ENCODE measurements around the gene EGFR.

Gene EGFR

DNA sequence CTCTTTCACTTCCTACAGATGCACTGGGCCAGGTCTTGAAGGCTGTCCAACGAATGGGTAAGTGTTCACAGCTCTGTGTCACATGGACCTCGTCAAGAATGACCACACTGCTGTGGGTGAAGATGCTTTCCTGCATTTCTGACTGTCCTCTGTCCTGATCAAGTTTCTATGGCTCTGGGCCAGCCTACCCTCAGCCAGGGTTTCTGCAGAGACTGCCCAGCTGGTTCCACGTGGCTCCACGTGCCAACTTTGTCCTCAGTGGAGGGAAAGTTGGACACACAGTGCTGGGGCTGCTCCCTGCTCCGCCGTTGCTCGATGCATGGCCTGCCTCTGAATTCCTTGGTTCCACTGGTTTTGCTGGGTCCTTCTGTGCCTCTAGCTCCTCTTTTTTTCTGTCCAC lies 152.3 kb downstream of the EGFR start (continued):
- TF ChIP-seq RARB (CRISPR knock-in tag; IDR thresholded peaks at IDR 0.05) (no peak), ZFP3 (CRISPR knock-in tag; IDR thresholded peaks at IDR 0.05) (no peak), OSR1 (CRISPR knock-in tag; IDR thresholded peaks at IDR 0.05) (no peak), ZNF70 (CRISPR knock-in tag; IDR thresholded peaks at IDR 0.05) (no peak)
- TF ChIP-seq, protein P1, sequence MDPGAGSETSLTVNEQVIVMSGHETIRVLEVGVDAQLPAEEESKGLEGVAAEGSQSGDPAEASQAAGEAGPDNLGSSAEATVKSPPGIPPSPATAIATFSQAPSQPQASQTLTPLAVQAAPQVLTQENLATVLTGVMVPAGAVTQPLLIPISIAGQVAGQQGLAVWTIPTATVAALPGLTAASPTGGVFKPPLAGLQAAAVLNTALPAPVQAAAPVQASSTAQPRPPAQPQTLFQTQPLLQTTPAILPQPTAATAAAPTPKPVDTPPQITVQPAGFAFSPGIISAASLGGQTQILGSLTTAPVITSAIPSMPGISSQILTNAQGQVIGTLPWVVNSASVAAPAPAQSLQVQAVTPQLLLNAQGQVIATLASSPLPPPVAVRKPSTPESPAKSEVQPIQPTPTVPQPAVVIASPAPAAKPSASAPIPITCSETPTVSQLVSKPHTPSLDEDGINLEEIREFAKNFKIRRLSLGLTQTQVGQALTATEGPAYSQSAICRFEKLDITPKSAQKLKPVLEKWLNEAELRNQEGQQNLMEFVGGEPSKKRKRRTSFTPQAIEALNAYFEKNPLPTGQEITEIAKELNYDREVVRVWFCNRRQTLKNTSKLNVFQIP (CRISPR knock-in tag; IDR thresholded peaks at IDR 0.05; ENCODE audit: borderline replicate concordance, low read depth): no peak

GRCh38 chr7:55172161-55172560 lies 153.3 kb downstream of the EGFR start:
- no peak for TF ChIP-seq ZNF565 (CRISPR knock-in tag; conservative IDR thresholded peaks at IDR 0.05; ENCODE audit: low read depth)
- TF ChIP-seq, protein P2, sequence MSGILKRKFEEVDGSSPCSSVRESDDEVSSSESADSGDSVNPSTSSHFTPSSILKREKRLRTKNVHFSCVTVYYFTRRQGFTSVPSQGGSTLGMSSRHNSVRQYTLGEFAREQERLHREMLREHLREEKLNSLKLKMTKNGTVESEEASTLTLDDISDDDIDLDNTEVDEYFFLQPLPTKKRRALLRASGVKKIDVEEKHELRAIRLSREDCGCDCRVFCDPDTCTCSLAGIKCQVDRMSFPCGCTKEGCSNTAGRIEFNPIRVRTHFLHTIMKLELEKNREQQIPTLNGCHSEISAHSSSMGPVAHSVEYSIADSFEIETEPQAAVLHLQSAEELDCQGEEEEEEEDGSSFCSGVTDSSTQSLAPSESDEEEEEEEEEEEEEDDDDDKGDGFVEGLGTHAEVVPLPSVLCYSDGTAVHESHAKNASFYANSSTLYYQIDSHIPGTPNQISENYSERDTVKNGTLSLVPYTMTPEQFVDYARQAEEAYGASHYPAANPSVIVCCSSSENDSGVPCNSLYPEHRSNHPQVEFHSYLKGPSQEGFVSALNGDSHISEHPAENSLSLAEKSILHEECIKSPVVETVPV (CRISPR knock-in tag; IDR thresholded peaks at IDR 0.05): no peak
- TF ChIP-seq, protein P1 (CRISPR knock-in tag; IDR thresholded peaks at IDR 0.05; ENCODE audit: borderline replicate concordance, low read depth): no peak
- TF ChIP-seq ISL1 (CRISPR knock-in tag; IDR thresholded peaks at IDR 0.05): no peak
- TF ChIP-seq ZNF70 (CRISPR knock-in tag; IDR thresholded peaks at IDR 0.05): no peak
- ATAC-seq: no peak

- no peak for ATAC-seq
- no peak for TF ChIP-seq ARNTL (CRISPR knock-in tag; IDR thresholded peaks at IDR 0.05; ENCODE audit: borderline replicate concordance, low read depth)
- TF ChIP-seq ESRRG (CRISPR knock-in tag; IDR thresholded peaks at IDR 0.05): no peak
- TF ChIP-seq, protein P1 (CRISPR knock-in tag; IDR thresholded peaks at IDR 0.05; ENCODE audit: borderline replicate concordance, low read depth): no peak
- TF ChIP-seq ZNF565 (CRISPR knock-in tag; conservative IDR thresholded peaks at IDR 0.05; ENCODE audit: low read depth): no peak
- TF ChIP-seq TCF4 (CRISPR knock-in tag; IDR thresholded peaks at IDR 0.05; ENCODE audit: borderline replicate concordance): no peak
- no peak for TF ChIP-seq BACH2 (CRISPR knock-in tag; IDR thresholded peaks at IDR 0.05; ENCODE audit: borderline replicate concordance)
- no peak for TF ChIP-seq GLIS3 (CRISPR knock-in tag; IDR thresholded peaks at IDR 0.05)
- TF ChIP-seq, protein P3, sequence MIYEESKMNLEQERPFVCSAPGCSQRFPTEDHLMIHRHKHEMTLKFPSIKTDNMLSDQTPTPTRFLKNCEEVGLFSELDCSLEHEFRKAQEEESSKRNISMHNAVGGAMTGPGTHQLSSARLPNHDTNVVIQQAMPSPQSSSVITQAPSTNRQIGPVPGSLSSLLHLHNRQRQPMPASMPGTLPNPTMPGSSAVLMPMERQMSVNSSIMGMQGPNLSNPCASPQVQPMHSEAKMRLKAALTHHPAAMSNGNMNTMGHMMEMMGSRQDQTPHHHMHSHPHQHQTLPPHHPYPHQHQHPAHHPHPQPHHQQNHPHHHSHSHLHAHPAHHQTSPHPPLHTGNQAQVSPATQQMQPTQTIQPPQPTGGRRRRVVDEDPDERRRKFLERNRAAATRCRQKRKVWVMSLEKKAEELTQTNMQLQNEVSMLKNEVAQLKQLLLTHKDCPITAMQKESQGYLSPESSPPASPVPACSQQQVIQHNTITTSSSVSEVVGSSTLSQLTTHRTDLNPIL (CRISPR knock-in tag; IDR thresholded peaks at IDR 0.05; ENCODE audit: low read depth): no peak
- TF ChIP-seq CSDC2 (CRISPR knock-in tag; IDR thresholded peaks at IDR 0.05): no peak
- no peak for TF ChIP-seq OSR1 (CRISPR knock-in tag; IDR thresholded peaks at IDR 0.05)
- TF ChIP-seq ZNF70 (CRISPR knock-in tag; IDR thresholded peaks at IDR 0.05): no peak
- TF ChIP-seq ZFP3 (CRISPR knock-in tag; IDR thresholded peaks at IDR 0.05): no peak
- TF ChIP-seq, protein P2 (CRISPR knock-in tag; IDR thresholded peaks at IDR 0.05): no peak
- TF ChIP-seq ZFP30 (CRISPR knock-in tag; IDR thresholded peaks at IDR 0.05): no peak
- TF ChIP-seq, protein P4, sequence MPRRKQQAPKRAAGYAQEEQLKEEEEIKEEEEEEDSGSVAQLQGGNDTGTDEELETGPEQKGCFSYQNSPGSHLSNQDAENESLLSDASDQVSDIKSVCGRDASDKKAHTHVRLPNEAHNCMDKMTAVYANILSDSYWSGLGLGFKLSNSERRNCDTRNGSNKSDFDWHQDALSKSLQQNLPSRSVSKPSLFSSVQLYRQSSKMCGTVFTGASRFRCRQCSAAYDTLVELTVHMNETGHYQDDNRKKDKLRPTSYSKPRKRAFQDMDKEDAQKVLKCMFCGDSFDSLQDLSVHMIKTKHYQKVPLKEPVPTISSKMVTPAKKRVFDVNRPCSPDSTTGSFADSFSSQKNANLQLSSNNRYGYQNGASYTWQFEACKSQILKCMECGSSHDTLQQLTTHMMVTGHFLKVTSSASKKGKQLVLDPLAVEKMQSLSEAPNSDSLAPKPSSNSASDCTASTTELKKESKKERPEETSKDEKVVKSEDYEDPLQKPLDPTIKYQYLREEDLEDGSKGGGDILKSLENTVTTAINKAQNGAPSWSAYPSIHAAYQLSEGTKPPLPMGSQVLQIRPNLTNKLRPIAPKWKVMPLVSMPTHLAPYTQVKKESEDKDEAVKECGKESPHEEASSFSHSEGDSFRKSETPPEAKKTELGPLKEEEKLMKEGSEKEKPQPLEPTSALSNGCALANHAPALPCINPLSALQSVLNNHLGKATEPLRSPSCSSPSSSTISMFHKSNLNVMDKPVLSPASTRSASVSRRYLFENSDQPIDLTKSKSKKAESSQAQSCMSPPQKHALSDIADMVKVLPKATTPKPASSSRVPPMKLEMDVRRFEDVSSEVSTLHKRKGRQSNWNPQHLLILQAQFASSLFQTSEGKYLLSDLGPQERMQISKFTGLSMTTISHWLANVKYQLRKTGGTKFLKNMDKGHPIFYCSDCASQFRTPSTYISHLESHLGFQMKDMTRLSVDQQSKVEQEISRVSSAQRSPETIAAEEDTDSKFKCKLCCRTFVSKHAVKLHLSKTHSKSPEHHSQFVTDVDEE (CRISPR knock-in tag; IDR thresholded peaks at IDR 0.05): no peak
These were observed 154.2 kb downstream of the EGFR start for GRCh38 chr7:55172881-55173609.

All from SK-N-SH treated with all-trans-retinoic acid at 6 μM for 48 hours (cell line).